Epidermal melanocyte (primary cell): ENCODE results near the gene LTC4S.

Experiments used
- DNase-seq: peaks from one replicate; pipeline ENCODE4 v3.0.0; 2011; ENCODE audit warnings: low spot score; ENCODE audit not compliant: insufficient read length

The LTC4S gene

DNA sequence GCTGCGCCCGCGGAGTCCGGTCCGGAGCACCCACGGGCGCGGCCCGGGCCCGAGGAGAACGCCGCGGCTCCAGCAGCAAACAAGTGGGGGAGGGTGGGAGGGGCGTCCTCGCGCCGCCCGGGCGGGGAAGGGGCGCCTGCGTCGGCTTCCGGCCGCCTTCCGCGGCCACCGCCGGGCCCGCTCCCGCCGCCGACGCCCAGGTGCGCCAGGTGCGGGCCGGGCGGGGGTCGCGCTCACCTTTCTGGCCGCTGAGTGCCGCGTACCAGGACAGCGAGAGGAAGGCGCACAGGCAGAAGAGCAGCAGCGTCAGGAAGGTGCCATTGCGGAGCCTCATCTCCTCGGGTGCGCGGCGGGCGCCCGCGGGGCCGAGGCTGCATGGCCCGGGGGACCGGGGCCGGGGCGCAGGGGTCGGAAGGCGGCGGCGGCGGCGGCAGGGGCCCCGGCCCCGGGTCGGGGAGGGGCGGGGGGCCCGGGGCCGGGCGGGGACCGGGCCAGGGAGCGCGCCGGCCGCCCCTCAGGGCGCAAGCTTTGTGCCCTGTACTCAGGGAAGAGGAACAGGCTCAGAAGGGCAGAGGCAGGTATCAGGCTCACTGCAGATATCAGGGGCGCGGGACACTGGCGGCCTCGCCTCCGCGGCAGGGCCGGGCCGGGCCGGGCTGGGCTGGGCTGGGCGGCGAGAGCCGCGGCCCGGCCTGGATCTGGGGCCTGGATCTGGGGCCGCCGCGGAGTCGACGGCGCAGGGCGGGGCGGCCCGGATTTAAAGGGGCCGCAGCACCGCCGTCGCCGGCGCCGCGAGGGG, 12.7 kb downstream of the LTC4S start, which contains the start of gene MGAT4B:
Gene MGAT4B (minus strand): TSS at position 617 of the 799 bp plus-strand sequence. CDS start 283 bp downstream, at position 334.
- DNase-seq: peak; percentile 93

DNA sequence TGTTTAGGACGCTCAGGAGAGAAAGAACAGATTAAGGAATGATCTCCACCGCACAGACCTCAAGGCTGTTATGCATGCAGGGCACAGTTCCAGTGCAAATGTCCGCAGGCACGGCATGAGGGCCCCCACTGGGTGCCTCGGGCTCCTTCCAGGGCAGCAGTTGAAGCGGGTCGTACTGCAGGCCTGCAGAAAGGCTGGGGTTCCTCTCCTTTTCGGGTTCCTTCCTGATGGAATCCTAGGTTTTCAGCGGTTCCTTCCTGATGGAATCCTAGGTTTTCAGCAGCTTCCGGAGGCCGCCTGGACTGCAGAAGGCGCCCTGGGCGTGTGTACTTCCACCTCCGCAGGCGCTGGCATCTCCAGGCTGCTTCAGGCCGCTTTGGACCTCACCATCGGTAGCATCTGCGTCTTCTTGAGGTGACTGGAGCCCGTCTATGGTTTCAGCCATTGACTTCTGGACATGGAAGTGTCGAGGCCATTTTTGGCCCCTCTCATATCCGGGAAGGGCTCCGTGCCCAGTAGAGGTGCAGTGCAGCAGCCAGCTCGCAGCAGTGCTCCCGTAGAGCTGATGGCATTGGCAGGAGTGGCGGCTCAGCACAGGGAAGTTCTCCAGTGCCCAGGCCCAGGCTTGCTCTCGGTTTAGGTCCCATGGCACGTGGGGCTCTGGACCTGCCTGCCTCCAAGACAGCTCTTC, 18.5 kb downstream of the LTC4S start:
- no peak for DNase-seq

DNA sequence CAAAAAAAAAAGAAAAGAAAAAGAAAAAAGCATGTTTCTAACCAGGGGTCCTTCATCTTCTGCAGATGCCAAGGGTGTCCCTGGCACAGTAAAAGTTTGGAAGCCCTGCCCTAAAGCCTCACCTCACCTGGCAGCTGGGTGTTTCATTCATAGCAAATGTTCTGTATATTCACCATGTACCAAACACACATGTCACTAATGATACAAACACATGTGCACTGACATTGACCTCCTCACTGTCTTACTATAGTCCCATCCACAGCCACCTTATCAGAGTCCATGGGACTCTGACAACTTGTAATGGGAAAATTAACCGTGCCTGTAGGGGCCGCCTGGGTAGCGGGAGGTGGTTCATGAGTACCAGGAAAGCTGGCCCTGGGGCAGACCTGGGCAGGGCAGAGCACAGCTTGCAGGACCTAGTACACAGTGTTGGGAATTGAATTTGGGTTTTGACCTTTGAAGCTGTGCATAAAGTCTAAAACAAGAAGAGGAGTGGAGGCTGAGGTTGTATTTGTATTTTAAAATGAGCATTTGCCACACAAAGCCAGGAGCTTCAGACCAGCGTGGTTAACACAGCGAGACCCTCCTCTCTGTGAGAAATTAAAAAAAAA, 19.3 kb downstream of the LTC4S start:
- DNase-seq: no peak

DNA sequence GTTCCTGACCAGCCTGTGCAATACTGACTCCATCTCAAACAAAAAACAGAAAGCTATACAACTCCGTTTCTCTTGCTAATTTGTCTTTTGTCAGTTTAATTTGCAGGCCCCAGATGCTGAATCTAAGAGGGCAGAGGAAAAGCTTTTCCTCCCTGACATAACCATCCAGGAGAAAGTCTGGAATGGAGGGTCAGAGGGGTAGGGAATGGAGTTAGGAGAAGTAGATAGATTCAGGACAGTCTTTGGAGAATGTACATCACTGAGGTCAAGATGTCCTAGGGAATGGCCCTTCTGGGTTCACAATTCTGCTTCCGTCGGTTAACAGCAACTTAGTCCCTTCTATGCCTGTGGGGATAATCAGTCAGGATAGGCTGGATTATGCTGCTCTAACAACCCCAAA, 20.3 kb downstream of the LTC4S start:
- DNase-seq: no peak

DNA sequence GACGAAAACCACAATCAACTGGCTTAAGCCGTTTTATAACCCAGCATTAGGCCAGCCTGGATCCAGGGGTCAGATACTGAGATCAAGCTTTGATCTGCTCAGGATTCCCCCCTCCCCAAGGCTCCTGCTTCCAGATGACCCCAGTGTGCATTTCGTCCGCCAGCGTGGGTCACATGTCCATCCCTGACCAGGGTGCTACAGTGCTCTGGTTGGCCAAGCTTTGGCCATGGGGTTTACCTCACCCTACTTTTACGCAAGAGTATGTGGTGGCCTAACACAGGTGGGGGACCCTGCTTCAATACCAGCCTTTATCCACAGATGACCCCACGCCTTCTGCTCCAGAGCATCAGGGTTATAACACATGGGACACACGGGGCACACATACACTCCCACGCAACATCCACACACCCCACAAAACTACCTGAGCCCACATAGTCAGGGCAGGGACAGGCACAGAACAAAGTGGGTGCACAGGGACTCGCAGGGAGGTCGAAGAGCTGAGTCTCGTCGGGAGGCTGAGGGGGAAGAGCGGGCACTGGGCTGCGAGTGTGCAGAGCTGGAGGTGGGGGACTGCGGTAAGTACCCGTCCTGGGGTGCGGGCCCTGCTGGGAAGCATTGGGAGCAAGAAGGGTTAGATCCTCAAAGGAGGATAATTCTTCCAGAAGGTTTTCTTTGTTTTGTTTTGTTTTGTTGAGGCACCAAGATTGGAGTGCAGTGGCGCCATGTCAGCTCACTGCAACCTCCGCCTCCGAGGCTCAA, 21.9 kb downstream of the LTC4S start:
- no peak for DNase-seq

DNA sequence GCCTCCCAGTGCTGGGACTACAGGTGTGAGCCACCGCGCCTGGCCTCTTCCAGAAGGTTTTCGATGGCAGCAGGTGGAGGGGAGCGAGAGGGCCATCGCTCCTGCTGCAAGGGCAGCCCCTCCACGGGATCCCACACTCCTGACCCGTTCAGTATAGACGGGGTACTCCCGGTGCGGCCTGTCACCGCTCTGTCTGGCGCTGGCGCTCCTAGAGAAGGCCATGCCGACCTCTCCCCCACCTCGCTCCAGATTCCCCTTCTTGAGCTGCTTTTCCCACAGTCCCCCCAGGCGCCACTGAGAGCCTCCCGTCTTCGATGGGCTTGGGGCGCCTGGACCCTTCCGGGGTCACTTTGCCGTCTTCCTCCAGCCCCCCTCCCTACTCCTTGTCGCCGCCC, 22.6 kb downstream of the LTC4S start:
- DNase-seq: no peak

DNA sequence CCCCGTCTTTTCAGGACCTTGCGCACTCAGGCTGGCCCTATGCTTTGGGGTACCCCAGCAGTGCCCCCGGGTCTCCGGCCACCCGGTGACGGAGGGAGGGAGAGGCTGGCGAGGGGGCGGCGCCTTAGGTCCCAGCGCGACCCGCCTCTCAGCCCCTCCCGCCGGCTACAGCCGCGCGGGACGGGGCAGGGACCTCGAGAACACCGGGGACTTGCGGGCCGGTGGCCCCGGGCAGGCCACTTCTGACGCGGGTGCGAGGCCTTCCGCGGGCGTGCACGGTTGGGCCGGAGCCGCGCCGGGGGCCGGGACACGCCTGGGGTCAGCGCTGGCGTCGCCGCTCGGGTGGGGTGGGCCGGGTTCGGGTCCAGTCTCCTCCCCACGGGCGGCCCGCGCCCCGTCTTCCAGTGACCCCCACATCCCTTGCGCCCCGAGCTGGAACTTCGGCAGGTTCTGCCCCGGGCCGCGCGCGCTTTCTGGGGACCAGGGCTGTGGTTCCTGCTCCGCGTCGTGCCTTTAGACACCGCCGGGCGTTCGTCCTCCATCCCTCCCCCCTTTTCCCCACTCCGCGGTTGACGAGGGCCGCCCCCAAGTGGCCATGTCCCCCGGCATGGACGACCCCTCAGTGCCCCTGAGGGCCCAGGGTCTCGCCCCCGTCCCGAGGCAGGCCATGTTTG, 23.1 kb downstream of the LTC4S start:
- DNase-seq: no peak

DNA sequence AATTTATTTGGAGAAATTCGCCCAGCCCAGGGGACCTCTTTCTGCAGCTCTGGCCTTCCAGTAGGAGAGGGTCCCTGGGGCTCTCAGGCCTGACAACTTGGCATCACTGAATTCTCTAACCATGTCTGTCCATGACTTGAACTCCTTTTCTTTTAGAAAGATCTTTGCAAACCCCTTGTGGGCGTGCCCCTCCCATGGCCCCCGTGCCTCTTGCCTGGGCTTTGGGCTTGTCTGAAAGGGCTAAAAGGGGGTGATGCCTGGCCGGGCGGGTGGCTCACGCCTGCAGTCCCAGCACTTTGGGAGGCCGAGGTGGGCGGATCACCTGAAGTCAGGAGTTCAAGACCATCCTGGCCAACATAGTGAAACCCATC, 23.7 kb downstream of the LTC4S start:
- DNase-seq: no peak

DNA sequence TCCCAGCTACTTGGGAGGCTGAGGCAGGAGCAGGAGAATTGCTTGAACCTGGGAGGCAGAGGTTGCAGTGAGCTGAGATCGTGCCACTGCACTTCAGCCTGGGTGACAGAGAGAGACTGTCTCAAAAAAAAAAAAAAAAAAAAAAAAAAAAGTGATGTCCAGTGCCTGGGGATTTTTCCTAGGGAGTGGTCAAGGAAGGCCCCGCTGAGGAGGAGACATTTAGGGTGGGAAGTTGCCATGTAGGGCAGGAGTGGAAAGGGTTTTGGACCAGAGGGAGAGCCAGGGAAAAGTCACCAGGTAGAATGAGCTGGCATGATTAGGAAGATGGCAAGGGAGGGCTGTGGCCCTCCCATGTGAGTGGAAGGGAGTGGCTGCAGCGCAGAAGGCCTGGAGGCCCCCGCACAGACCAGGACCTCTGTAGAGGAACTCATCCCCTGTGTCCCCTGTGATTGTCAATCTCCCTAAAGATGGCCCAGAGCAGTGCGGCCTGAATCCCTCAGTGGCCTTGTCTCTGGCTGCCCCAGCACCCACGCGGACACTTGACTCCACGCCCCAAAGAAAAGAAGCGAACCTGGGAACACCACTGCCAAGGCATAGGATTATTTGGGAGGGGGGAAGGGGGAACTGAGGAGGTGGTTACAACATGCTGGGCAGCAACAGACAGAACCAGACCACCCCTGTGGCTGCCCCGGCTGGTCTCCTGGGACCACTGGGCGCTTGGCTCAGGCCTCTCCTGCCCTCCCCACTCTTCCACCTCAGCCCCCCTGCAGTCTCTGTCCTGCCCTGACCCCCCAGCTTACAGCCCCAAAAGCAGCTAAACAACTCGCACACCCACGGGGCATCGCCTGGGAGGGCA, 24.3 kb downstream of the LTC4S start:
- no peak for DNase-seq

DNA sequence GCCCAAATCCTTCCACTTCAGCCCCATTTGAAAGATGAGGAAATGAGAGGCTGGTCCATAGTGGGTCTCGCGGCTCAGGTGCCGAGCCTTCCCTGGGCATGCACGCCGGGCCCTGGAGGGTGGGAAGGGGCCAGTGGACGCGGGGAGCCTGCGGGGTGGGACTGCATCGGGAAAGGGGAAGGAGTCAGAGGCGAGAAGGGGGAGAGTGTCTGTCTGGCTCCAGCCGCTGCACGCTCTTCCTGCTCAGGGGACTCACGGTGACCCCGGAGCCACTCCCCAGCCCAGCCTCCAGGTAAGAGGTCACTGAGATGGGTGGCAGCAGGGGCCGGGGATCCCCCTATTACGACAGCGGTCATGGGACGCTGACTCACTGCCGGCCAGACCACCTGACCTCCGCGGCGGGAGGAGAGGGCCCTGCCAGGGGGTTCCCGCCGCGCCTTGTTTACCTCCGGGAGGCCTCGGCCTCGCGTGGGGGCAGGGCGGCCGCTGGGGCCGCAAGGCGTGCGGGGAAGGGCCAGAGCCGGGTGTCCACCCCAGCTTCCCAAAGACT, 25.0 kb downstream of the LTC4S start:
- DNase-seq: peak; percentile 86

DNA sequence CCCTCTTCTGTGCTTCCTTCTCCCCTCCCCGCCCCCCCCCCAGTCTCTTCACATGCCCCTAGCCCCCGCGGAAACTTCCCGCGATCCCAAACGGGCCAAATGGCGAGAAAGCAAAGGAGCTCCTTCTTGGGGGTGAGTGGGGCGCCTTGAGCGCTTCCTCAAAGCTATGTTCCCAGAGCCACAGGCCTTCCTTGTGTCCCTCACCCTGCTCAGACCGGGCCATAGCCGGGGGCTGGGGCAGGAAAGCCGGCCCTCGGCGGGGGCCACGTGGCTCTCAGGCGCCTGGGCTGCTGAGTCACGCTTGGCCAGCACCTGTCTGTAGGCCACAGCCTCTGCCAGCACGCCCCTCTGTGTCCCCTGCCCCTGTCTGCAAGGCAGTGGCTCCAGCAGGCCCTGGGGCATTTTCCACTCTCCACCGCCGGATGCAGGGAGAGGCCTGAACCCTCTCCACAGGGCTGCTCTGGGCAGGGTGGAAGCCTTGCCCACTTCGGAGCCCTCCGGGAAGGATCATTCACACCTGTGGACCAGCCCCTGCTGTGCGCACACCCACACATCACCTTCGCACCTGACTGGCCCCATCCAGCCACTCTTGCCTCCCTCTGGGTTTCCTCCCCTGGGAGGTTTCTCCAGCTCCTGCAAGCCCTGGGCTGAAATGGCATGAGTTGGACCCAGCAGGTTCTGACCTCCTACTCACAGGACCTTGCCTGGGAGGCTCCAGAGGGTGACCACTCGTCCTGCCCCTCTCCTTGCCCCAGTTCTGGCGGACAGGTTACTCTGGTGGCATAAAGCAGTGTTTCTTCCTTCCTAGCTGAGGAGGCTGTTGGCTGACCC, 25.7 kb downstream of the LTC4S start:
- DNase-seq: no peak

DNA sequence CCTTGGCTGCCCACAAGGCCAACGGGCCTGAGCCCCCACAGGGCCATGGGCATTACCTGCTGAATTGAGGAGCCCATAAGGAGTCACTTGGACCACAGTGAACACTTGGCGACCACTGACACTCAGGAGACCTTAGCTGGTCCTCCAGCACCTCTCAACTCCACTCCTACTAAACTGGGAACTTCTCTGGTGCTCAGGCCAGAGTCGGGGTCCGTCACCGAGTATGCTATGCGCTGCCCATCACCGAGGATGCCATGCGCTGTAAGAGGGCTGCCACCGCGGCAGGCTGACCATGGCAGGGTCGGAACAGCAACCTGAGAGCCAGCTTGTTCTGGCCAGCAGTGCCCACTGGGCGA, 26.3 kb downstream of the LTC4S start:
- no peak for DNase-seq

DNA sequence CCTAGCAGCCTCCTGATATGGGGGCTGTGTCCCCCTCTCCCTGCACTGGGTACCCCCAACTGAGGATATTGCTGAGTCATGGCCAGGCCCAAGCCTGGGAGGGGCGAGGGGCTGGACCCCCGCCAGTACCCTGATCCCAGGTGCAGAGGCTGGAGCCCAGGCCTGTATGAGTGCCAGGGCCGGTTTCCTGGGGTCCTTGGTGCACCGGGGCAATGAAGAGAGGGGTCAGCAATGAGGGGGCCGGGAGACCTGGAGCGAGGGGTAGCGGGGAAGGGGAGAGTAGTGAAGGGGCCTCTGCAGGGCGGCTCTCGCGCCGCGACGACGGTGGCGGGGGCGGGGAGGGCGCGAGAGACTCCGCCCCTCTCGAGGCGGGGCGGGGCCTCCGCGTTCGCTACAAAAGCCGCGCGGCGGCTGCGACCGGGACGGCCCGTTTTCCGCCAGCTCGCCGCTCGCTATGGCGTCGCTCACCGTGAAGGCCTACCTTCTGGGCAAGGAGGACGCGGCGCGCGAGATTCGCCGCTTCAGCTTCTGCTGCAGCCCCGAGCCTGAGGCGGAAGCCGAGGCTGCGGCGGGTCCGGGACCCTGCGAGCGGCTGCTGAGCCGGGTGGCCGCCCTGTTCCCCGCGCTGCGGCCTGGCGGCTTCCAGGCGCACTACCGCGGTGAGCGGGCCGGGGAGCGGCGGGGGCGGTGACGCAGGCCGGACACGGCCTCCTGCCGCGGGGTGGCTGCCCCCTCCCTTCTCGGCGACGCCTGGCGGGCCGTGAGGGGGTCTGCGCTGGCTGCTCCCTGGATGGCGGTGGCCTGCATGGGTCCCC, 26.9 kb downstream of the LTC4S start, which contains the start of gene SQSTM1:
Gene SQSTM1 (plus strand): TSS at position 423 of the 815 bp plus-strand sequence. CDS start 32 bp downstream, at position 455.
- DNase-seq: peak; percentile 86

DNA sequence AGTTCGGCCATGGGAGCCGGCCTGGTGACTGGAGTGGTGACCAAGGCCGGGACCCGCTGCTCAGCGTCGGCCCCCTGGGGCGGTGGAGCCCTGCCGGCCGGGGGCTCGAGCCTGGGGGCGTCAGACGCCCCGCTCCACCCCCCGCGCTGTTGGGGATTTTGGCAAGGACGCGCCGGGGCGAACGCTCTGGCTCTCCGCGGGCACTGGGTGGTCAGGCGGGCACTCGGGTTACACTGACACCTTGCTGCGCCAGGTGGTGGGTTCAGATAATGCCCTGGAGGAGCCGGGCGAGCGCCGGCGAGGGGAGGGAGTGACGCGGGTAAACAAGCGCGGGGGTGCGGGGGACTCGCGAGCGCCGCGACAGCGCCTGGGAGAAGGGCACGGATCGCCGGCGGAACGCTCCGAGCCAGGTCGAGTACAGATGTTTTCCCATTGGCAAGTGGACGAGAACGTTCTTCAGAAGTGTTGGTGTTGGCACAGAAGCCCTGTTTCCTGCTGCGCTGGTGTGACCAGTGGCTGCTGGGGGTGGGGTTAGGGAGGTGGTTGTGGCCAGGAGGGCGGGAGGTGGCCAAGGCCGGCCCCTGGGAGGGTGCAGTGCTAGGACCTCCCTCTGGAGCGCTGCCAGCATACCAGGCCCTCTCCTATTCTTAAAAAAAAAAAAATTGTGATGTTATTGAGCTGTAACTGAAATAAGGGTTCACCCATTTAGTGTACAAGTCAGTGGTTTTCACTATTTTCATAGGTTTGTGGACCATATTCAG, 27.7 kb downstream of the LTC4S start:
- DNase-seq: peak; percentile 99

DNA sequence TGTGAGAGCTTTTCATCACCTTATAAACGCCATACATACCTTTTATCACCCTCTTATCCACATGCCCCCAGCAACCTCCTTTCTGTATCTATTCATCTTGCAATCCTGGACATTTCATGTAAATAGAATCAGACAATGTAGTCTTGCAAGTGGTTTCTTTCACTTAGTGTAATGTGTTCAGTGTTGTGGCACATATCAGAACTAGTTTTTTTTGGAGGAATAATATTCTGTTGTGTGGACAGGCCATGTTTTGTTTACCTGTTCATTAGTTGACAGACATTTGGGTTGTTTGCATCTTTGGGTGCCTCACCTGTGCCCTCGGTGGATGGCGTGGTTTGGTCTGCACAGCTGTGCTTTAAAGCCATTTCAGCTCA, 28.3 kb downstream of the LTC4S start:
- DNase-seq: no peak

DNA sequence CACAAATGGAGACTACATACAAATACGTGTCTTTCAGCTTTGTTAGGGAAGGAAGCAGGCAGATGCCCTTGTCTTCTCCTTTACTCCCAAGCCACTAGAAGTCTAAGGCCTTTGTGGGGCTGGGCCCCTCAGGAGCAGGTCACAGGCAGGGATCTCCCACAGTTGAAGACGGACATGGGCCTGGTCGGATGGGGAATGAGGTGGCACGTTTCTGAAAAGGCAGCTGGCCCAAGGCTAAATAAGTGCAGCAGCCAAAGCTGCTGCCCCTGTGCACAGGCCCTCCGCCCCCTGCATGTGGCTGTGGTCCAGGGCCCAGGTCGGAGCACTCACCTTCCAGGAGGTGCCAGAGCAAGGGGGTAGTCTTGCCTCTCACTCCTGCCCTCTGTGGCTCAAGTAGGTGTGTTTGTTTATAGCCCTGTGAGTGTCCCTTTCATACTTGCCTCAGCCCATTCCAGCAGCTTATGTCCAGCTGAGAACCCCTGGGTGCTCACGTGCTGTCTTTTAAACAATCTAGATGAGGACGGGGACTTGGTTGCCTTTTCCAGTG, 28.7 kb downstream of the LTC4S start:
- no peak for DNase-seq
